ENCODE results near the gene ZCCHC9. TPM values are rescaled to one million over a fixed set of nuclear protein-coding genes. Genes with fewer than 3 reads are reported as not detected.
A peak's percentile ranks its signal among the peaks of the same experiment; 100 is the strongest.

ZCCHC9 gene
- total RNA-seq, 1 donor from 2014 or later = 20.0 TPM

- no peak for DNase-seq (ENCODE audit: low read depth)
- no peak overlapping the region for H3K4me3 ChIP-seq (ENCODE audit: low read depth, low read length)
- TF ChIP-seq CTCF (conservative IDR thresholded peaks at IDR 0.05; ENCODE audit: low read depth, low read length) = no peak
Measured at GRCh38 chr5:81355291-81356251, 54.2 kb downstream of the ZCCHC9 start.

GRCh38 chr5:81359108-81359507, 57.7 kb downstream of the ZCCHC9 start:
- no peak for DNase-seq (ENCODE audit: low read depth)
- TF ChIP-seq CTCF (conservative IDR thresholded peaks at IDR 0.05; ENCODE audit: low read depth, low read length) = no peak
- H3K4me3 ChIP-seq (ENCODE audit: low read depth, low read length) = no peak overlapping the region

GRCh38 chr5:81359881-81360280, 58.5 kb downstream of the ZCCHC9 start:
- TF ChIP-seq CTCF (conservative IDR thresholded peaks at IDR 0.05; ENCODE audit: low read depth, low read length) = no peak
- no peak overlapping the region for H3K4me3 ChIP-seq (ENCODE audit: low read depth, low read length)
- no peak for DNase-seq (ENCODE audit: low read depth)

GRCh38 chr5:81360640-81361039, 59.3 kb downstream of the ZCCHC9 start:
- no peak for DNase-seq (ENCODE audit: low read depth)
- no peak overlapping the region for H3K4me3 ChIP-seq (ENCODE audit: low read depth, low read length)
- no peak for TF ChIP-seq CTCF (conservative IDR thresholded peaks at IDR 0.05; ENCODE audit: low read depth, low read length)

GRCh38 chr5:81361600-81361999, 60.2 kb downstream of the ZCCHC9 start:
- TF ChIP-seq CTCF (conservative IDR thresholded peaks at IDR 0.05; ENCODE audit: low read depth, low read length) = no peak
- no peak overlapping the region for H3K4me3 ChIP-seq (ENCODE audit: low read depth, low read length)
- peak; percentile 37 for DNase-seq (ENCODE audit: low read depth)

Other genes starting within 250 kb of the ZCCHC9 start
- gene CKMT2, start 68.3 kb upstream of the ZCCHC9 start, total RNA-seq = not detected in 2 replicates
- not detected in 2 replicates for gene ACOT12, start 92.5 kb downstream of the ZCCHC9 start, total RNA-seq